ENCODE data around the gene NDUFB6.
A peak's percentile ranks its signal among the peaks of the same experiment; 100 is the strongest.
"Not testable (repeated sequence)": the region's sequence is repeated elsewhere in the genome, so short reads cannot be mapped to it uniquely, and the experiment has no call there.

The NDUFB6 gene

DNA sequence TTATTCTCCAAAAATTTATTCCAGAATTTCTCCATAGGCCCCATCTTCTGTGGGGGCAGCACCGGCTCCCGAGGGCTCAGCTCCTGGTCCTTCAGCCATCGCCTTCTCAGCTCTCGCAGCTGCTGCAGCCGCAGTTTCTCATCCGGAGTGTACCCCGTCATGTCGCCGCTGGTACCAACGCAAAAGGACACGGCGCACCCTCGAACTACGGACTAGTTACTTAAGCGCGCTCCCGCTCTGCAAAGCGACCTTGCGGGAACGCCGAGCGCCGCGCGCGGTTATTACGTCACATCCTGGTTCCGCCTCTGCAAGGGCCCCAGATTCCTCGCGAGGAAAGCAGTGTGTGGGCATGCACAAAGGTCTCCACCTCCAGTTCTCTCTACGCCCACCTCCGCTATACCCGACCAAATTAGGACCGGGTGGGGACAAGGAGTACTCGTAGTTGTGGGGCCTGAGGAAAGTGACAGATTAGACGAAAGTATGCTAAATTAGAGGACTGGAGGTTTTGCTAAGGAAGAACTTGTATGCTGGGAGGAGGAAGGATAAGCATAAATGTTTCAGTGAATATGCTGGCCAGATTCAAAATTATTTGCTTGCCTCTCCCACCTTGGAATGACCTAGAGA, at the start of gene NDUFB6:
NDUFB6 (minus strand) TSS at position 260 of the 624 bp plus-strand sequence; CDS start at position 161, 99 bp downstream.
- DNase-seq, result peak; percentile 96

DNA sequence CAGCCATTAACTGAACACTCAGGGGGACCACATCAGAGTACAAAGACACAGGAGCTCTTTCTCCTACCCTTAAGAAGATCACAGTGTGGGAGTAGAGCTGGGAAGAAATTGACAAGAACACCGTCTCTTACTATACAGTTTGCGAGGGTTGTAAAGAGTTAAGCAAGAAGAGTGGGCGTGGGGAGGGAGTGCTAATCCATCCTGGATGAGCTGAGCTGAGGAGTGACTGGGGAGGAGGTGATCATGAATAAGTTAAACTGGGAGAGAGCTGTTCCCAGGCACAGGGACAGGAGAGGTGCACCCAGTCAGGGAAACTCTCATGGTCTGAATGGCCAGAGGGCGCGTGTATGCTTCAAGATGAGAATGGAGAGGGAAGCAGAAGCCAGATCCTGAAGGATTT, 45.3 kb upstream of the NDUFB6 start:
- DNase-seq, result no peak

DNA sequence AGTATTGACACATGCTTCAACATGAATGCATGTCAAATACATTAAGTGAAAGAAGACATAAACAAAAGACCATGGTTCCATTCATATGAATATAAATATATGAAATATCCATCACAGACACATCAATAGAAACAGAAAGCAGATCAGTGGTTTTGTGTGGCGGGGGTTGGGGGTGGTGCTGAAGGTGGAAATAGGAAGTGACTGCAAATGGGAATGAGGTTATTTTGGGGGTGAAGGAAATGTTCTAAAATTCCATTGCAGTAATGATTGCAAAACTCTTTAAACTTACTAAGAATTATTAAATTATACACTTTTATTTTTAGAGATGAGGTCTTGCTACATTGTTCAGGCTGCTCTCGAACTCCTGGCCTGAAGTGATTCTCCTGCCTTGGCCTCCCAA, 33.9 kb upstream of the NDUFB6 start:
- no peak for DNase-seq

DNA sequence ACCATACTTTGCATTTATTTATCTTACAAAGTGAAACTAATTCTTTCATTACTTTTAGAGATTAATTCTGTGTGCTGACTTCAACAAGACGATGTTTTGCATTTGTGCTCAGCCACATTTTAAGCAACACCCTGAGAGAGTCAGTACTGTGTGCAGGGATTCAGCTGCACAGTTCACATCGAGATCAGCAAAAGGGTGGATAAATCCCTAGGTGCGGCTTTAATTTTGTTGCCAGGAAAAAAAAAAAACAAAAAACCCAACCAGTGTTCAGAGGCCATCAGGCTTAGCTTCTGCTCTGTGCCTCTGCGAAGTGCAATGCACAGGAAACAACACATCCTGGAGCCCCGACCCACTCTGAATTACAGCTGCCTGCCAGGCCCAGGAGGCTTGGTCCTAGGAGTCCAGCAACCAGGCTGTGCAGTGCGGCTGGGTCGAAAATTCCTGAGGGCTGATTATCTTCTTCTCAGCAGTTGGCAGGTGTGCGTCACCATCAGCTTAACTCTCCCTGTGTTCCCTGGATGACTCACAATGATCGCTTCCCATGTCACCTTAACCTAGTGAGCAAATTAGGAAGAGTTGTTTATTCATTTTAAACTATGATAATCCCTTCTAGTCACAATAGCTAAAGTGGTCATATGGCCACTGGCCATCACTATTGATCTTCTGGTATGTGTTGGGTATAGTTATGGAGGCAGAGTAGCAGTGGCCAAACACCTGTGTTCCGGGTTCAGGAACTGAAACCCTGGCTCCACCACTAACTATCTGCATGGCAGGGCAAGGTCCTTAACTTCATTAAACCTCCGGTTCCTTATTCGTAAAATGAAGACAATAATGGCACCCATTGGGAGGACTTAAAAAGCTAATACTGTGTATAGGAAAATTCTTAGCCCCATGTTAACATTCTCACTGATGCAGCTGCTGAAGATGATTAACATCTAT, 31.2 kb upstream of the NDUFB6 start:
- no peak for DNase-seq

- DNase-seq, result not testable (repeated sequence)
These were observed 26.1 kb upstream of the NDUFB6 start for GRCh38 chr9:32599021-32599420.

GRCh38 chr9:32596936-32597335, 24.0 kb upstream of the NDUFB6 start:
- DNase-seq, result no peak

GRCh38 chr9:32596096-32596865, 23.3 kb upstream of the NDUFB6 start:
- no peak for DNase-seq

GRCh38 chr9:32590898-32591297, 17.9 kb upstream of the NDUFB6 start:
- no peak for DNase-seq

DNA sequence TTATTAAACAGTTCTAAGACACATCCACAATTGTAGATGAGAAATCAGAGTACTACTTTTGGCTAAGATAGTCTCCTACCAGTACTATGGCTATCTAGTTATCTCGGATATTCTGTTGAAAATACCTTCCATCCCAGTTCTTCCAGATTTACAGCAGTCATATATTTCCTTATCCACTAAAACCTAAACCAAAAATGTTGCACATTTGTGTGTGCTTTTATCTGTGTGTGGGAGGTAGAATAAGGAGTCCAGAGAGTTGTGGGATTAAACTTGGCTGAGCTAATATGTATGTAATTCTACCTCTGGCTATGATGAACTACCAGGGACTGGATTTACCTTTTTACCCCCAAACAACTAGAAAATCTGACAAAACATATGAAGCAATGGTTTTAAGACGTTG, 17.5 kb upstream of the NDUFB6 start:
- no peak for DNase-seq

DNA sequence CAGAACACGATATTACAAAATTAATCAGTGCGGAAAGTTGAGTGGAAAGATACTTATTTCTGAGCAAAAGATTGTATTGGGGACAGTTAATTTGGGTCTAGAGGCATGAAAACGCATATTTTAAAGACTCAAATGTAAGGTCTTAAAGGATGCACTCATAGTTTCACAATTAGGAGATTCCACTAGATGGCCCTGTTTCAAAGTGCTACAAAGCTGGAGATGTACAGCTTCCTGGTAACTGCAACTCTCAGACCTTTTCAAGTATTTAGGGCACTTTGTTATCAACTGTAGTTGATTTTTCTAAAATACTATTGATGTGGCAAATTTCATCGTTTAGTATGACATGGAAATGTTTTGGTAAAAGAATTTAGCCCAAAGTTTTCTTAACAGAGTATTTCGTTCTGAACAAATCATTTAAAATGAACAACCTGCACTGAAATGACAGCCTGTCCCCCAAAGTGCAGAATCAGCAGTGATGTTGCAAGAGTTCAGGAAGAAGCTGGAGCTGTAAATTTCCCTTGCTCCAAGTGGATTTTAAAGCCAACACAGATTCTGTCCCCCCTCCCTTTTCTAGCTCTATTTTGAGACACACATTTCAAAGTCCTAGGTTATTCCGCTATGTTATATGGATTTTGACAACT, 16.2 kb upstream of the NDUFB6 start:
- DNase-seq, result peak; percentile 44

GRCh38 chr9:32587901-32588300, 14.9 kb upstream of the NDUFB6 start:
- no peak for DNase-seq

DNA sequence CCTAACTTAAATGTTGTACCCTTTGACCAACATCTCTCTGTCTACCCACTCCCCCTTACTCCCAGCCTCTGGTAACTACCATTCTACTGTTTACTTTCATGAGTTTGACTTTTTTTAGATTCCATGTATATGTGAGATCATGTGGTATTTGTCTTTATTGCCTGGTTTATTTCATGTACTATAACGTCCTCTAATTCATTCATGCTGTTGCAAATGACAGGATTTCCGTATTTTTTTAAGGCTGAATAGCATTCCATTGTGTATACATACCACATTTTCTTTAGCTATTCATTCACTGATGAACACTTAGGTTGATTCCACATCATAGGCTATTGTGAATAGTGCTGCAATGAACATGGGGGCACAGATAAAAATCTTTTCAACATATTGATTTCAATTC, 11.8 kb upstream of the NDUFB6 start:
- no peak for DNase-seq

- DNase-seq, result peak; percentile 63
These were observed 8.7 kb upstream of the NDUFB6 start for GRCh38 chr9:32581512-32582143.

GRCh38 chr9:32580631-32581300, 7.8 kb upstream of the NDUFB6 start:
- DNase-seq, result no peak

DNA sequence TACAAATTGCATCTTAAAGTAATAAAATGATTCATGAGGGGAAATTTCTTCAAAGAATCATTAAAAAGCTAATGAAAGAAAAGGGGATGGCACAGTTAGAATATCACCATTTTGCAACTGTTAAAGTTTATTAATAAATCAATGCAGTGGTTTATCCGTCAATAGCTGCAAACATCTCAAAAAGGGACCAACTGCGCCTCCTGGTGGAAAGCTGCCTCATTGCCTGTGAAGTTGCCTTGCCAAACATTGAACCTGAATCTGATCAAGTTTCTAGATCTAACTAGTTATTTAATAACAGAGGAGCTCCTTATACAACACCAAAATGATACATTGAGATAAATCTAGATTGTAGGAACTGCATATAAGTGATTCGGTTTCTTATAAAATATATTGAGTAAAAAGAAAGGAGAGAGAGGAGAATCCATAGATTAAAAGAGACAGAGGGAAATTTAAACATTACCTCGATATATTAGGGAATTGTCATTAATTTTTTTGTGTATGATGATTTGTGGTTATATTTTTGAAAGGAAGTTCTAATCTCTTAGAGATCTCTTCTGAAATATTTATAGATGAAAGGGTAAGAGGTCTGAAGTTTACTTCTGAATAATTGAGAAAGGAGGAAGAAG, 6.9 kb upstream of the NDUFB6 start:
- peak; percentile 33 for DNase-seq

GRCh38 chr9:32578976-32579375, 6.0 kb upstream of the NDUFB6 start:
- no peak for DNase-seq

DNA sequence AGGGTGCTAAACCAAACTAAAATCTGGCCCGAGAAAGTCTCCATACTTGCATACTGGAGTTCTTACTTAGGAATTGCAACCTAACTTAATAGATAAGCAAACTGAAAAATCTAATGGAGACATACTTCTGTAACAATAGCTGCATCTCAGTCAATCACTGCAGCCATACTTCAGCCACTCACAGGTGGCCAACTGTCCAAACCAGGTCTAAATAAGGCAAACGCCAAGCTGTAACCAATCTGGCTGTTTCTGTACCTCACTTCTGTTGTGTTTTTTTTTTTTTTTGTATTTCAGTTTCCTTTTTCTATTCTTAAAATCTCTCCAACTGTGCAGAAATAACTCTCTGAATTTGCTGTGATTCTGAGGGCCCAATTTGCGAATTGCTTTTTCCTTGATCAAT, 4.4 kb upstream of the NDUFB6 start:
- DNase-seq, result no peak

DNA sequence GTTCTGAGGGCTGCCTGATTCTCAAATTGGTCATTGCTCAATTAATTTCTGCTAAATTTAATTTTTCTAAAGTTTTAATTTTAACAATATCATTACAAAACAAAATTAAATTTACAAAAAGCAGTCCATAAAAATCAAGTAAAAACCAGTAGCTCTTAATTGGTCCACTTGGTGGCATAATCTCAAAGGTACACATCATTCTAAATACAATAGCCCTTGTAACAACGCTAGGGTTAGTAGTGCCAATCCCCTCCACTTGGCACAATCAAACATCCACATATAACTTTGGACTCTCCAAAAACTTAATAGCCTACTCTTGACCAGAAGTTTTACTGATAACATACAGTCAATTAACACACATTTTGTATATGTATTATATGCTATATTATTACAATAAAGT, 1.9 kb upstream of the NDUFB6 start:
- DNase-seq, result no peak

- no peak for DNase-seq
These were observed 862 bp upstream of the NDUFB6 start for GRCh38 chr9:32573821-32574220.

DNA sequence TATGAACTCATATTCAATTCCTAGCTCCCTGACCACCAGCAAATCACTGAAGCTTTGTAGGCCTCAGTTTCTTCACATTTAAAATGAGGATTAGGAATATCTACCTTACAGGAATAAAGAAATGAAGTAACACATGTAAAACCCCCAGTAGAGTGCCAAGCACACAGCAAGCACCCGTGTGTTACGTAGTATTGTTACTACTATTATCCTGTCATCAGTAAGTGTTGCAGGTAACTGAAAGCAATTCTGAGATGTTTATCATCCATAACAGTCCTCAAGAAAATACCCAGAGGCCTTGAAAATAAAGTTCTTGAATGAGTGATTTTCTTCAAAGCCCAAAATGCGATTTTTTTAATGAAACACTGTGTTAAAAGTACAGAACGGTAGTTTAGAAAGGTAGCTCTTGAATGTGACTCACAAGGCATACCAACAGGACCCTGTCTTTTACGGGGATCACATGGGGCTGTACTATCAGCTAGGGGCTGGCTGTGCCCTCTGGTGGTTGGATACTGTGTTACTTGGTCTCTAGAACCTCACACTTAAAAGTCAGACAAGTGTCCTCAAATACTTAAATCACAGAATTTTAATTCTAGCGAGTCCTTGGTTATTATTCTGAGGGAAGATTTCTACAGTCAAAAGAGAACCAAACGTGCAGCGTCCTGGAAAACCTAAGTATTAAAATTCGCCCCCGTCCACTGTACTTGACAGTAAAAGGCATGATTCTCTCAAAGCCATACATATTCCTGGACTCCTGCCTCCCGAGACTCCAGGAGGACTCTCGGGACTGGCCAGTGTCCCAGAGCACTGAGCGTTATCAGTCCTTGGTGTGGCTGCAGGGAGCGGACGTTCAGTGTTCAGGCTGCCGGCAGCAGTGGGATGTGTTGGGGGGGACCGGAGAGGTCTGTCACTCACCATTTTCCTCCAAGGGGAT, 725 bp downstream of the NDUFB6 start:
- peak; percentile 58 for DNase-seq
